Stomach (tissue), 9 donors: ENCODE results near the gene VPS37C. TPM values are rescaled to one million over a fixed set of nuclear protein-coding genes. Genes with fewer than 3 reads are reported as not detected.

Experiments used
- DNase-seq, 2 donors: peaks; one replicate each; pipeline versions ENCODE4 v3.0.0 to v3.0.0-alpha.2; 2013 to 2019
- H3K27ac ChIP-seq, 5 donors: fragments of 200-600 bp in 4 of 5; sonication (generic) in 4 of 5; one replicate each; pipeline ENCODE4 v1.5.1; 2013 to 2019; ENCODE audit warnings: mild to moderate bottlenecking in 1 of 5, moderate library complexity in 1 of 5
- H3K27me3 ChIP-seq, 3 donors: fragments of 200-600 bp; sonication (generic); one replicate each; pipeline ENCODE4 v1.5.1; 2017 to 2019; ENCODE audit warnings: mixed run types in 1 of 3
- H3K36me3 ChIP-seq, 4 donors: fragments of 200-600 bp; sonication (generic); 1 replicate in 3 of 4; 2 replicates in 1 of 4; pipeline ENCODE4 v1.5.1; 2016 to 2019
- H3K4me1 ChIP-seq, 4 donors: fragments of 200-600 bp; sonication (generic); one replicate each; pipeline ENCODE4 v1.5.1; 2016 to 2019
- H3K4me3 ChIP-seq, 4 donors: fragments of 200-600 bp; sonication (generic) in 3 of 4; one replicate each; pipeline ENCODE4 v1.5.1; 2016 to 2019; ENCODE audit warnings: mild to moderate bottlenecking in 1 of 4
- H3K9me3 ChIP-seq, 4 donors: fragments of 200-600 bp; sonication (generic); one replicate each; pipeline ENCODE4 v1.5.1; 2016 to 2019
- EP300 ChIP-seq: sonication (generic); formaldehyde crosslinking; IDR thresholded peaks from one replicate; pipeline ENCODE4 v1.6.1; 2017; ENCODE audit warnings: antibody characterized with exemption
- POLR2A ChIP-seq, 4 donors: fragments of 450-650 bp; IDR thresholded peaks; one replicate each; pipeline ENCODE4 v1.6.1; 2016; ENCODE audit warnings: antibody characterized with exemption in 4 of 4, control low read depth in 2 of 4, mild to moderate bottlenecking in 1 of 4, moderate library complexity in 1 of 4
- POLR2AphosphoS5 ChIP-seq, 3 donors: sonication (generic); formaldehyde crosslinking; IDR thresholded peaks; one replicate each; pipeline ENCODE4 v1.6.1; 2016; ENCODE audit warnings: antibody characterized with exemption in 3 of 3
- WGBS, 5 donors: extraction: QIAGEN DNeasy Blood & Tissue Kit in 3 of 5; methylation state at CpG; one replicate each; pipeline versions ENCODE4 v1.1.5 to v1.1.7; 2013 to 2018; 5-methylcytosine and 5-hydroxymethylcytosine counted together
- intact Hi-C: fragments of 100-400 bp; cut with DNase I; formaldehyde crosslinking; loops from one replicate; pipeline ENCODE4 v1.15.1; 2023; ENCODE audit warnings: low total_unique reads
- polyA plus RNA-seq, 3 donors: library from polyadenylated mRNA; stranded (reverse); fragments of 200-250 nt; gene quantifications; one replicate each; pipeline ENCODE4 v1.2.3, GENCODE V29; 2013
- total RNA-seq, 5 donors: library from RNA; depleted of rRNA; stranded (reverse); fragments of >200 nt; gene quantifications; one replicate each; pipeline versions ENCODE4 v1.1.0 to v1.2.3, GENCODE V29; 2014 to 2016
- TF ChIP-seq, protein P1 (sequence below), 7 experiments: fragments of 450-650 bp in 4 of 7; fragments of 200-600 bp in 3 of 7; sonication (generic) in 3 of 7; IDR thresholded peaks; one replicate each; pipeline ENCODE4 v1.5.1; 2016 to 2019; ENCODE audit warnings: antibody characterized with exemption in 7 of 7, control low read depth in 2 of 7, mild to moderate bottlenecking in 1 of 7
- donor health status: healthy with polysubstance abuse.
- donor health status: Bipolar disorder and iron deficiency.
- donor health status: healthy.

VPS37C gene
- total and polyA plus RNA-seq, 8 donors, result 6.4 to 53.6 (median 27.7) TPM

DNA sequence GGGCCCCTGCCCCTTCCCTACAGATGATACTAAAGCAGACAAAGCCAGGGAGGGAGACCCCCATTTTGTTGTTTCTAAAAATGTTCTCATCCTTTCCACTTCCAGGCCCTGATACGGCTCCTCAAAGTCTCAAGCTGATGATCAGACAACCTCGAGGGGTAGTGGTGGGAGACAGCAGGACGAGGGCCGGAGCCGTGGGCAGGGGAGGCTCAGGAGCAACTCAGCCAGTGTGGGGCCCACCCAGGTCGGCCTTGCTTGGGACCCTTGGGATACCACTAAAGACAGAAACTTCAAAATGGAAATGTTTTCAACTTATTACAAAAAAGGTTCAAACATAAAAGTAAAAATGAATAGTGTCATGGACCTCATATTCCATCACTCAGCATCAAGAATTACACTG lies 15.2 kb upstream of the VPS37C start:
- Histone ChIP-seq H3K4me3 (peak overlapping the region in 2 of 4 donors; percentile 2 to 34), H3K27me3 (no peaks in the 10 kb centered on the region), H3K36me3 (no peaks in the 10 kb centered on the region), H3K9me3 (no peaks in the 10 kb centered on the region), H3K27ac (peak overlapping the region in 3 of 5 donors; percentile 80 to 90 (median 82)), H3K4me1 (peaks cover 16 to 45% (median 32%) of the 10 kb centered on the region in 4 donors)
- intact Hi-C loops, result no loop called here
- 75 to 85% (median 81%) methylated on average over 6 of the region's 6 CpGs for WGBS, 5 donors
- TF ChIP-seq EP300, result no peak
- TF ChIP-seq POLR2A (IDR thresholded peaks at IDR 0.05), result no peak
- TF ChIP-seq, protein P1, sequence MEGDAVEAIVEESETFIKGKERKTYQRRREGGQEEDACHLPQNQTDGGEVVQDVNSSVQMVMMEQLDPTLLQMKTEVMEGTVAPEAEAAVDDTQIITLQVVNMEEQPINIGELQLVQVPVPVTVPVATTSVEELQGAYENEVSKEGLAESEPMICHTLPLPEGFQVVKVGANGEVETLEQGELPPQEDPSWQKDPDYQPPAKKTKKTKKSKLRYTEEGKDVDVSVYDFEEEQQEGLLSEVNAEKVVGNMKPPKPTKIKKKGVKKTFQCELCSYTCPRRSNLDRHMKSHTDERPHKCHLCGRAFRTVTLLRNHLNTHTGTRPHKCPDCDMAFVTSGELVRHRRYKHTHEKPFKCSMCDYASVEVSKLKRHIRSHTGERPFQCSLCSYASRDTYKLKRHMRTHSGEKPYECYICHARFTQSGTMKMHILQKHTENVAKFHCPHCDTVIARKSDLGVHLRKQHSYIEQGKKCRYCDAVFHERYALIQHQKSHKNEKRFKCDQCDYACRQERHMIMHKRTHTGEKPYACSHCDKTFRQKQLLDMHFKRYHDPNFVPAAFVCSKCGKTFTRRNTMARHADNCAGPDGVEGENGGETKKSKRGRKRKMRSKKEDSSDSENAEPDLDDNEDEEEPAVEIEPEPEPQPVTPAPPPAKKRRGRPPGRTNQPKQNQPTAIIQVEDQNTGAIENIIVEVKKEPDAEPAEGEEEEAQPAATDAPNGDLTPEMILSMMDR (IDR thresholded peaks at IDR 0.05), result no peak
- TF ChIP-seq POLR2AphosphoS5 (IDR thresholded peaks at IDR 0.05), result no peak
- DNase-seq, result no peak

DNA sequence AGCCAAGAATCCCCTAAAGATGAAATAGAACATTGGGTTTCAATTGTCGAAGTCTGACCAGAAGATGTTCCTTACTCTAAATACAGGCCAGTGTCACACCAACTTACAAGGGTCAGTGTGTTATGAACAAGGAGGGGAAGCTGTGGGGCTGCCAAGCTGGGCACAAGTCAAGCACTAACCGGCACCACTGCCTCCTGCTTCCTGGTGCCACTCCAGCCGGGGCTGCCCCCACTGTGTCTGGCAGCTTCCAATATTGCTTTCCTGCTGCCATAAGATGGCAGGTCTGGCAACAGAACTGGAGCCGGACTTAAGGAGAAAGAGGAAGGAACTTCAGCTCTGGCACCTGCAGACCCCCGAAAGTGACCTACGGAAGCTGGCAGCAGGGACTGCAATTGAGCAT lies 13.7 kb upstream of the VPS37C start:
- H3K27me3 ChIP-seq, result no peaks in the 10 kb centered on the region
- no peaks in the 10 kb centered on the region for H3K9me3 ChIP-seq
- no peaks in the 10 kb centered on the region for H3K36me3 ChIP-seq
- peak overlapping the region; percentile 65 to 90 (median 80) for H3K27ac ChIP-seq
- DNase-seq, result peak in 1 of 2 donors; percentile 88
- H3K4me3 ChIP-seq, result peak overlapping the region in 1 of 4 donors; percentile 34
- WGBS, 5 donors, result 28 to 53% (median 34%) methylated on average over 6 of the region's 6 CpGs
- peaks cover 16 to 47% (median 34%) of the 10 kb centered on the region in 4 donors for H3K4me1 ChIP-seq
- TF ChIP-seq EP300 (no peak), POLR2AphosphoS5 (IDR thresholded peaks at IDR 0.05) (peak in 2 of 3 donors; percentile 69 to 74), POLR2A (IDR thresholded peaks at IDR 0.05) (no peak)
- intact Hi-C loops, result no loop called here

DNA sequence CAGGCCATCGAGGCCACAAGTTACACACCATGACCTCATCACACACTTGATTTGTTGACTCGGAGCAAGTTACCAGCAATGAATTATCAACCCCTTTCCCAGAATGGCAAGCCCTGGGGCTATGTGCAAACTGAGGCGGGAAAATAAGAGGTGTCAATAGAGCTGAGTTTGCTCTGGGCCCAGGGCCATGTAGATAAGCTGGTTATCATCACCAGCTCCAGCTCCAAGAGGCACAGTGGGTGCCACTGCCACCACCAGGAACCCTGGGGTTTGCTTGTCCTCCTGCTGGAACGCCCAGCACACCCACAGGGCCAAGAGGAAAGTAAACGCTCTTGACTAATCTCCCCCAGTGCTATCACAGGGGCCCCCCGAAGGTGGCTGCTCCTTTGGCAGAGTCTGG lies 13.0 kb upstream of the VPS37C start:
- intact Hi-C loops, result no loop called here
- Histone ChIP-seq H3K27me3 (no peaks in the 10 kb centered on the region), H3K27ac (peak overlapping the region; percentile 65 to 90 (median 82)), H3K9me3 (no peaks in the 10 kb centered on the region), H3K4me1 (peaks cover 16 to 47% (median 34%) of the 10 kb centered on the region in 4 donors), H3K4me3 (peak overlapping the region in 1 of 4 donors; percentile 18), H3K36me3 (no peaks in the 10 kb centered on the region)
- TF ChIP-seq POLR2AphosphoS5 (IDR thresholded peaks at IDR 0.05) (peak in 2 of 3 donors; percentile 90 to 93), EP300 (no peak)
- TF ChIP-seq, protein P1 (IDR thresholded peaks at IDR 0.05), result peak in 2 of 7 experiments; percentile 16 to 30
- peak; percentile 52 to 94 for DNase-seq
- WGBS, 5 donors, result 28 to 53% (median 38%) methylated on average over 4 to 6 of the region's 6 CpGs

DNA sequence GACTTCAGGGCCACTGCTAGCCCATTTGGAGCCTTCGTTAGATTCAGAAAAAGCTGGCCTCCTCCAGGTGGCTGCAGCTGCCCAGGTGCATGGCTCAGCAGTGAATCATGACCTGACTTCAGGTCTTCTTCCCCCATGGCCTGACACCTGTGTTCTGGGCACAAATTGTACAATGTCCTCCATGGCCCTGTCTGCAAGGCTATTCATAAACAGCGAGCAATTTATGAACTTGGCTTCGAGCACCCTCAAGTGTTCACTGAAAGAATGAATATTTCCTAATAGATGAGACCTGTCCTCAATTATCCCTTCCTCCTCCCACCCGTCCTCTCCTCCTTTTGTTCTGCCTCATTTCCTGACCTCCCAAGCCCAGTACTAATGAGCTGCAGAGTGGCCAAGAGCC lies 12.2 kb upstream of the VPS37C start:
- Histone ChIP-seq H3K9me3 (no peaks in the 10 kb centered on the region), H3K27ac (peak overlapping the region; percentile 65 to 90 (median 82)), H3K27me3 (no peaks in the 10 kb centered on the region), H3K36me3 (no peaks in the 10 kb centered on the region), H3K4me3 (no peak overlapping the region), H3K4me1 (peaks cover 16 to 50% (median 34%) of the 10 kb centered on the region in 4 donors)
- 44 to 69% (median 54%) methylated on average over 4 of the region's 4 CpGs for WGBS, 5 donors
- intact Hi-C loops, result no loop called here
- peak in 1 of 2 donors; percentile 49 for DNase-seq
- peak in 1 of 3 donors; percentile 50 for TF ChIP-seq POLR2AphosphoS5 (IDR thresholded peaks at IDR 0.05)
- TF ChIP-seq POLR2A (IDR thresholded peaks at IDR 0.05), result no peak
- TF ChIP-seq, protein P1 (IDR thresholded peaks at IDR 0.05), result peak in 3 of 7 experiments; percentile 11 to 48 (median 25)
- TF ChIP-seq EP300, result no peak

DNA sequence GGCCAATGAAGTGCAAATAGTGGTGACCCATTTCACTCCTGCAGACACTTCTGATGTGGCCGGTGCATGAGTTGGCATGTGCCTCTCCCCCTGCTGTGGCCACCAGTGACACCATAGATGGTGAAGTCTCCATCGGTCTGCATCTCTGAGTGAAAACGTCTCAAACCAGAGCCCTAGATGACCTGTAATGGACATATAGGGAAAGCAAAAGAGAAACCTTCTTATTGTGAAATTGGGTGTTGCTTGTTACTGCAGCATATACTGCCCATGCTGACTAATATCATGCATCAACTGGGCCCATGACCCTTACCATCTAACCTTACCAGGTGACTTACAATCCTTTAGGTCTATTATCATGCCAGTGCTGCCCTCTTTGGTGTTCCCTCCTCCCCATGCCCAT lies 11.7 kb upstream of the VPS37C start:
- intact Hi-C loops, result no loop called here
- Histone ChIP-seq H3K36me3 (no peaks in the 10 kb centered on the region), H3K9me3 (no peaks in the 10 kb centered on the region), H3K4me3 (no peak overlapping the region), H3K4me1 (peaks cover 16 to 56% (median 34%) of the 10 kb centered on the region in 4 donors), H3K27ac (peak overlapping the region; percentile 65 to 90 (median 82)), H3K27me3 (no peaks in the 10 kb centered on the region)
- WGBS, 5 donors, result 88 to 97% (median 92%) methylated on average over 3 of the region's 3 CpGs
- TF ChIP-seq, protein P1 (IDR thresholded peaks at IDR 0.05), result no peak
- TF ChIP-seq POLR2AphosphoS5 (IDR thresholded peaks at IDR 0.05), result no peak
- no peak for TF ChIP-seq POLR2A (IDR thresholded peaks at IDR 0.05)
- no peak for TF ChIP-seq EP300
- peak in 1 of 2 donors; percentile 11 for DNase-seq
